Upper lobe of right lung (tissue), 1 donor: Measurements from ENCODE around the gene NUMA1. TPM values are rescaled to one million over a fixed set of nuclear protein-coding genes. Genes with fewer than 3 reads are reported as not detected.

Experiments
- ATAC-seq: fragments of 200-7000 bp; cut with Tn5 transposase; one replicate; pipeline ENCODE4 v1.9.1; 2020; ENCODE audit warnings: mild to moderate bottlenecking, moderate library complexity
- DNase-seq: peaks from one replicate; pipeline ENCODE4 v3.0.0-alpha.2; 2020
- H3K27ac ChIP-seq: fragments of 200-600 bp; one replicate; pipeline ENCODE4 v1.8.0; 2022
- H3K27me3 ChIP-seq: fragments of 200-600 bp; one replicate; pipeline ENCODE4 v1.8.0; 2022; ENCODE audit warnings: mild to moderate bottlenecking
- H3K36me3 ChIP-seq: fragments of 200-600 bp; one replicate; pipeline ENCODE4 v1.8.0; 2022
- H3K4me1 ChIP-seq: fragments of 200-600 bp; one replicate; pipeline ENCODE4 v1.8.0; 2022
- H3K4me3 ChIP-seq: fragments of 200-600 bp; one replicate; pipeline ENCODE4 v1.8.0; 2022; ENCODE audit warnings: mild to moderate bottlenecking
- H3K9me3 ChIP-seq: fragments of 200-600 bp; one replicate; pipeline ENCODE4 v1.8.0; 2022
- CTCF ChIP-seq: fragments of 200-600 bp; IDR thresholded peaks from one replicate; pipeline ENCODE4 v1.8.0; 2022; ENCODE audit warnings: antibody characterized with exemption
- intact Hi-C: fragments of 100-400 bp; cut with DNase I; formaldehyde crosslinking; loops from one replicate; pipeline ENCODE4 v1.11.0; 2022
- total RNA-seq: library from RNA; stranded (reverse); fragmentation: NEBNext Ultra II Directional; extraction: Animal tissue kit (Norgen Biotek cat#: 25700); gene quantifications from one replicate; pipeline ENCODE4 v1.2.1, GENCODE V29; 2021
- donor health status: DM: no; HTN: yes; CAD: no; lungs with severe emphysema.

Gene NUMA1
- total RNA-seq, 1 donor from 2014 or later: 192 TPM

- no peak overlapping the region for H3K27ac ChIP-seq
- intact Hi-C loops: no loop called here
- ATAC-seq: no peak
Measured at GRCh38 chr11:72124046-72124445, 43.7 kb upstream of the NUMA1 start.

GRCh38 chr11:72123117-72123653 is 42.8 kb upstream of the NUMA1 start:
- no peak for ATAC-seq
- no peak overlapping the region for H3K27ac ChIP-seq
- no peaks in the 10 kb centered on the region for H3K4me1 ChIP-seq
- intact Hi-C loops: no loop called here
- no peaks in the 10 kb centered on the region for H3K27me3 ChIP-seq
- DNase-seq: no peak
- H3K36me3 ChIP-seq: no peaks in the 10 kb centered on the region
- H3K9me3 ChIP-seq: no peaks in the 10 kb centered on the region
- no peak for TF ChIP-seq CTCF
- H3K4me3 ChIP-seq: no peak overlapping the region

More at GRCh38 chr11:72124046-72124445, 43.7 kb upstream of the NUMA1 start:
- Histone ChIP-seq H3K9me3 (no peaks in the 10 kb centered on the region), H3K36me3 (no peaks in the 10 kb centered on the region), H3K4me1 (no peaks in the 10 kb centered on the region), H3K27me3 (no peaks in the 10 kb centered on the region), H3K4me3 (no peak overlapping the region)
- TF ChIP-seq CTCF: no peak
- DNase-seq: no peak

- DNase-seq (no peak), ATAC-seq (no peak)
- intact Hi-C loops: no loop called here
Measured at GRCh38 chr11:72122607-72123006, 42.3 kb upstream of the NUMA1 start.

GRCh38 chr11:72120930-72121329 is 40.6 kb upstream of the NUMA1 start:
- no peaks in the 10 kb centered on the region for H3K27me3 ChIP-seq
- no peaks in the 10 kb centered on the region for H3K9me3 ChIP-seq
- intact Hi-C loops: no loop called here
- no peaks in the 10 kb centered on the region for H3K36me3 ChIP-seq
- H3K27ac ChIP-seq: no peak overlapping the region
- DNase-seq (no peak), ATAC-seq (no peak)
- H3K4me1 ChIP-seq: no peaks in the 10 kb centered on the region
- no peak for TF ChIP-seq CTCF
- H3K4me3 ChIP-seq: no peak overlapping the region

More at GRCh38 chr11:72122607-72123006, 42.3 kb upstream of the NUMA1 start:
- Histone ChIP-seq H3K27ac (no peak overlapping the region), H3K4me3 (no peak overlapping the region), H3K36me3 (no peaks in the 10 kb centered on the region), H3K27me3 (no peaks in the 10 kb centered on the region), H3K4me1 (no peaks in the 10 kb centered on the region), H3K9me3 (no peaks in the 10 kb centered on the region)
- no peak for TF ChIP-seq CTCF

- Histone ChIP-seq H3K4me1 (no peaks in the 10 kb centered on the region), H3K27ac (no peak overlapping the region), H3K36me3 (no peaks in the 10 kb centered on the region), H3K4me3 (no peak overlapping the region), H3K27me3 (no peaks in the 10 kb centered on the region), H3K9me3 (no peaks in the 10 kb centered on the region)
- TF ChIP-seq CTCF: no peak
- intact Hi-C loops: no loop called here
- peak; percentile 42 for ATAC-seq
- DNase-seq: no peak
Measured at GRCh38 chr11:72119198-72119597, 38.9 kb upstream of the NUMA1 start.
